Neural cell (in vitro differentiated cells): ENCODE measurements around the gene UIMC1. TPM values are rescaled to one million over a fixed set of nuclear protein-coding genes. Genes with fewer than 3 reads are reported as not detected.

ENCODE experiments used
- H2AFZ ChIP-seq: fragments of 200-600, 300-800 bp; sonication (generic), shearing (Covaris generic); 2 replicates; pipeline ENCODE4 v1.6.0; 2014; ENCODE audit warnings: low read depth, mild to moderate bottlenecking, antibody characterized with exemption, low read length, moderate library complexity
- H3F3A ChIP-seq: fragments of 200-600 bp; shearing (Covaris generic); 2 replicates; pipeline ENCODE4 v1.6.1; 2016; ENCODE audit warnings: mild to moderate bottlenecking, moderate library complexity, mixed read lengths, antibody characterized with exemption, low read length; ENCODE audit not compliant: insufficient read depth, poor library complexity, severe bottlenecking
- H3K27ac ChIP-seq: fragments of 200-600, 300-800 bp; sonication (generic), shearing (Covaris generic); 2 replicates; pipeline ENCODE4 v1.5.1; 2014; ENCODE audit warnings: mild to moderate bottlenecking, low read length, moderate library complexity
- H3K27me3 ChIP-seq: fragments of 300-800, 200-600 bp; sonication (generic), shearing (Covaris generic); 2 replicates; pipeline ENCODE4 v1.6.0; 2014; ENCODE audit warnings: mild to moderate bottlenecking, low read depth, low read length, moderate library complexity; ENCODE audit not compliant: insufficient read depth
- H3K36me3 ChIP-seq: fragments of 300-800, 200-600 bp; sonication (generic), shearing (Covaris generic); 2 replicates; pipeline ENCODE4 v1.5.1; 2014; ENCODE audit warnings: mild to moderate bottlenecking, antibody characterized with exemption, low read length, moderate library complexity; ENCODE audit not compliant: insufficient read depth
- H3K4me2 ChIP-seq: fragments of 300-800, 200-600 bp; sonication (generic), shearing (Covaris generic); 2 replicates; pipeline ENCODE4 v1.6.0; 2014; ENCODE audit warnings: mild to moderate bottlenecking, low read length
- H3K4me3 ChIP-seq: fragments of 300-800, 200-600 bp; sonication (generic), shearing (Covaris generic); 2 replicates; pipeline ENCODE4 v1.5.1; 2014; ENCODE audit warnings: mild to moderate bottlenecking, low read length, moderate library complexity
- H3K79me2 ChIP-seq: fragments of 200-600 bp; shearing (Covaris generic); replicated peaks from 2 replicates; pipeline ENCODE4 v1.6.0; 2014; ENCODE audit warnings: mild to moderate bottlenecking, low read length, moderate library complexity; ENCODE audit not compliant: insufficient read depth
- H3K9ac ChIP-seq: fragments of 300-800, 200-600 bp; sonication (generic), shearing (Covaris generic); 2 replicates; pipeline ENCODE4 v1.6.1; 2016; ENCODE audit warnings: mild to moderate bottlenecking, low read length, mixed read lengths
- H3K9me2 ChIP-seq: fragments of 200-600 bp; shearing (Covaris generic); 2 replicates; pipeline ENCODE4 v1.6.1; 2016; ENCODE audit warnings: mild to moderate bottlenecking, low read length, mixed read lengths; ENCODE audit not compliant: insufficient read depth
- H3K9me3 ChIP-seq: fragments of 200-600, 300-800 bp; sonication (generic), shearing (Covaris generic); 2 replicates; pipeline ENCODE4 v1.6.1; 2016; ENCODE audit warnings: mild to moderate bottlenecking, mixed run types, low read length, moderate library complexity, mixed read lengths
- H4K20me1 ChIP-seq: fragments of 200-600 bp; shearing (Covaris generic); 2 replicates; pipeline ENCODE4 v1.6.1; 2016; ENCODE audit warnings: mild to moderate bottlenecking, mixed run types; ENCODE audit not compliant: insufficient read depth
- CTCF ChIP-seq: fragments of 450-650 bp; IDR thresholded peaks from 2 replicates; pipeline ENCODE4 v1.5.1; 2014; ENCODE audit warnings: antibody characterized with exemption, mild to moderate bottlenecking, moderate library complexity; ENCODE audit not compliant: poor library complexity, severe bottlenecking
- EP300 ChIP-seq: fragments of 450-650 bp; conservative IDR thresholded peaks from 2 replicates; pipeline ENCODE4 v1.6.1; 2014; ENCODE audit warnings: antibody characterized with exemption, mild to moderate bottlenecking, moderate library complexity; ENCODE audit not compliant: poor library complexity, severe bottlenecking
- EZH2 ChIP-seq: fragments of 200-600, 300-800 bp; shearing (Covaris generic), sonication (generic); IDR thresholded peaks from 2 replicates; pipeline ENCODE4 v1.6.1; 2014; ENCODE audit warnings: antibody characterized with exemption, low read length, borderline replicate concordance, mild to moderate bottlenecking; ENCODE audit not compliant: insufficient read depth, poor library complexity, severe bottlenecking
- MXI1 ChIP-seq: fragments of 450-650 bp; conservative IDR thresholded peaks from 2 replicates; pipeline ENCODE4 v1.6.1; 2014; ENCODE audit warnings: antibody characterized with exemption, mild to moderate bottlenecking; ENCODE audit not compliant: poor library complexity, severe bottlenecking
- POLR2AphosphoS5 ChIP-seq: IDR thresholded peaks from 2 replicates; pipeline ENCODE4 v1.6.1; 2012
- RAD21 ChIP-seq: fragments of 450-650 bp; conservative IDR thresholded peaks from 2 replicates; pipeline ENCODE4 v1.6.1; 2014; ENCODE audit warnings: antibody characterized with exemption, mild to moderate bottlenecking, moderate library complexity
- SMC3 ChIP-seq: fragments of 450-650 bp; conservative IDR thresholded peaks from 2 replicates; pipeline ENCODE4 v1.6.1; 2014; ENCODE audit warnings: antibody characterized with exemption, mild to moderate bottlenecking, moderate library complexity; ENCODE audit not compliant: poor library complexity
- TAF1 ChIP-seq: IDR thresholded peaks from 2 replicates; pipeline ENCODE4 v1.6.1; 2012; ENCODE audit warnings: low read depth
- polyA plus RNA-seq: library from polyadenylated mRNA; depleted of rRNA; stranded (reverse); fragments of >200 nt; gene quantifications from 2 replicates; pipeline ENCODE4 v1.2.3, GENCODE V29; 2014
- TF ChIP-seq, protein P1 (sequence below): IDR thresholded peaks from 2 replicates; pipeline ENCODE4 v1.6.1; 2012; ENCODE audit warnings: borderline replicate concordance

Gene UIMC1
- polyA plus RNA-seq, 1 donor from 2014 or later = 74.0 TPM

- H3K4me3 ChIP-seq = no peak overlapping the region
- H3K9ac ChIP-seq = no peak overlapping the region
- no peaks in the 10 kb centered on the region for H4K20me1 ChIP-seq
- no peaks in the 10 kb centered on the region for H3K9me3 ChIP-seq
- no peaks in the 10 kb centered on the region for H3K79me2 ChIP-seq
- H3K9me2 ChIP-seq = no peaks in the 10 kb centered on the region
- H3K27me3 ChIP-seq = no peaks in the 10 kb centered on the region
- no peak overlapping the region for H3K4me2 ChIP-seq
- H3K36me3 ChIP-seq = no peaks in the 10 kb centered on the region
- no peak overlapping the region for H3K27ac ChIP-seq
- H2AFZ ChIP-seq = no peak overlapping the region
- TF ChIP-seq SMC3 (no peak), EP300 (no peak), RAD21 (no peak), POLR2AphosphoS5 (no peak), CTCF (no peak), EZH2 (no peak), TAF1 (no peak), MXI1 (no peak)
- TF ChIP-seq, protein P1, sequence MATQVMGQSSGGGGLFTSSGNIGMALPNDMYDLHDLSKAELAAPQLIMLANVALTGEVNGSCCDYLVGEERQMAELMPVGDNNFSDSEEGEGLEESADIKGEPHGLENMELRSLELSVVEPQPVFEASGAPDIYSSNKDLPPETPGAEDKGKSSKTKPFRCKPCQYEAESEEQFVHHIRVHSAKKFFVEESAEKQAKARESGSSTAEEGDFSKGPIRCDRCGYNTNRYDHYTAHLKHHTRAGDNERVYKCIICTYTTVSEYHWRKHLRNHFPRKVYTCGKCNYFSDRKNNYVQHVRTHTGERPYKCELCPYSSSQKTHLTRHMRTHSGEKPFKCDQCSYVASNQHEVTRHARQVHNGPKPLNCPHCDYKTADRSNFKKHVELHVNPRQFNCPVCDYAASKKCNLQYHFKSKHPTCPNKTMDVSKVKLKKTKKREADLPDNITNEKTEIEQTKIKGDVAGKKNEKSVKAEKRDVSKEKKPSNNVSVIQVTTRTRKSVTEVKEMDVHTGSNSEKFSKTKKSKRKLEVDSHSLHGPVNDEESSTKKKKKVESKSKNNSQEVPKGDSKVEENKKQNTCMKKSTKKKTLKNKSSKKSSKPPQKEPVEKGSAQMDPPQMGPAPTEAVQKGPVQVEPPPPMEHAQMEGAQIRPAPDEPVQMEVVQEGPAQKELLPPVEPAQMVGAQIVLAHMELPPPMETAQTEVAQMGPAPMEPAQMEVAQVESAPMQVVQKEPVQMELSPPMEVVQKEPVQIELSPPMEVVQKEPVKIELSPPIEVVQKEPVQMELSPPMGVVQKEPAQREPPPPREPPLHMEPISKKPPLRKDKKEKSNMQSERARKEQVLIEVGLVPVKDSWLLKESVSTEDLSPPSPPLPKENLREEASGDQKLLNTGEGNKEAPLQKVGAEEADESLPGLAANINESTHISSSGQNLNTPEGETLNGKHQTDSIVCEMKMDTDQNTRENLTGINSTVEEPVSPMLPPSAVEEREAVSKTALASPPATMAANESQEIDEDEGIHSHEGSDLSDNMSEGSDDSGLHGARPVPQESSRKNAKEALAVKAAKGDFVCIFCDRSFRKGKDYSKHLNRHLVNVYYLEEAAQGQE = no peak
- no peaks in the 10 kb centered on the region for H3F3A ChIP-seq
Observed at GRCh38 chr5:176877793-176878331, 128.7 kb downstream of the UIMC1 start.

DNA sequence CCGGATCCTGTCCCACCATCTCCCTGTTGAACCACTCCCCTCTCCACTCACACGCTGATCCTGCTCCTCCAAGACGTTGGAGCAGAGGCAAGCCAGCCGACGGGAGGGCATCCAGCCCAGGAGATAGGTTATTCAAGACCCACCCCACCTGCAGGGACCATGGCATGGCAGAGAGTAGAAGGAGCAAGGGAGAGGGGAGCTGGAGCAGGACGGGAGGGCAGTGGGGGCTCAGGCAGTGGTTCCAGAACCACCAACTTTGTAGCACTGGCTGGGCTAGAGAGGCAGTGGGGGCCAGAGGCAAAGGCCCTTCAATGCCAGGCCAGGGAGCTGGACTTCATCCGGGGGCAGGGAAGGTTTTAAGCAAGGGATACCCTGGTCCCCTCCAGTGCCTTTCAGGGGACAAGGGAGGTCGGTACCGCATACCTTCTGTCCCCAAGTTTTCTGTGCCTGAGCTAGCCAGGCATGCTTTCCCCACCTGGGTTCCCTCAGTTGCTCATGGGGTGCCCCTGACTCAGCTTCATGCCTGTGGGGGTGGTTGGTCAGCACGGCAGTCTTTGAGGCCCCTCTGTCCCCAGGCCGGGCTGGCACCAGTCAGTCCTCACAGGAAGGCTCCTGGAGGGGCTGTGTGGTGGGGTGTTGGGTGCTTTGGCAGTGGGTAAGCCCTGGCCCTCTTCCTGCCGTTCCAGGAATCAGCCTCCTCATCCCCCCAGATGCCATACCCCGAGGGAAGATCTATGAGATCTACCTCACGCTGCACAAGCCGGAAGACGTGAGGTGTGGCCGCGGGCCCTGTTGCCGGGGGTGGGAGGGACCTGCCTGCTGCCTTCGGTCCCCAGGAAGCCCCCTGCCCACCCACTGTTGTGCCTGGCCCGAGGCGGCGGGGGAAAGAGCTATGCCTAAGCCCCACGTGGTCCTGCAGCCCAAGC lies 129.8 kb downstream of the UIMC1 start:
- no peak for TF ChIP-seq MXI1
- TF ChIP-seq EP300 = no peak
- TF ChIP-seq, protein P1 = no peak
- no peak for TF ChIP-seq EZH2
- no peak for TF ChIP-seq SMC3
- no peak for TF ChIP-seq RAD21
- TF ChIP-seq POLR2AphosphoS5 = no peak
- TF ChIP-seq CTCF = no peak
- no peak for TF ChIP-seq TAF1
- H3K27ac ChIP-seq = no peak overlapping the region

More for the DNA sequence above, 129.8 kb downstream of the UIMC1 start:
- Histone ChIP-seq H3K4me2 (no peak overlapping the region), H3F3A (no peaks in the 10 kb centered on the region), H3K79me2 (no peaks in the 10 kb centered on the region), H3K9me3 (no peaks in the 10 kb centered on the region), H3K27me3 (no peaks in the 10 kb centered on the region), H4K20me1 (no peaks in the 10 kb centered on the region), H3K9ac (no peak overlapping the region), H3K9me2 (no peaks in the 10 kb centered on the region), H2AFZ (no peak overlapping the region), H3K4me3 (no peak overlapping the region), H3K36me3 (no peaks in the 10 kb centered on the region)
